IPS-15b (cell line): ENCODE data around the gene STK39.
A peak's percentile ranks its signal among the peaks of the same experiment; 100 is the strongest.

Source experiments
- H3K27me3 ChIP-seq: one replicate; pipeline ENCODE4 v1.6.1; 2013; ENCODE audit warnings: low read length; ENCODE audit not compliant: control insufficient read depth, insufficient read depth
- H3K36me3 ChIP-seq: one replicate; pipeline ENCODE4 v1.6.1; 2013; ENCODE audit warnings: low read length; ENCODE audit not compliant: control insufficient read depth, insufficient read depth
- H3K4me1 ChIP-seq: one replicate; pipeline ENCODE4 v1.6.1; 2013; ENCODE audit warnings: mild to moderate bottlenecking, low read length; ENCODE audit not compliant: control insufficient read depth, insufficient read depth
- H3K4me3 ChIP-seq: one replicate; pipeline ENCODE4 v1.5.1; 2013; ENCODE audit warnings: low read depth, low read length
- H3K9ac ChIP-seq: one replicate; pipeline ENCODE4 v1.6.1; 2013; ENCODE audit warnings: low read depth, mild to moderate bottlenecking, low read length
- H3K9me3 ChIP-seq: one replicate; pipeline ENCODE4 v1.6.1; 2013; ENCODE audit warnings: mild to moderate bottlenecking, low read length; ENCODE audit not compliant: control insufficient read depth, insufficient read depth

The STK39 gene

DNA sequence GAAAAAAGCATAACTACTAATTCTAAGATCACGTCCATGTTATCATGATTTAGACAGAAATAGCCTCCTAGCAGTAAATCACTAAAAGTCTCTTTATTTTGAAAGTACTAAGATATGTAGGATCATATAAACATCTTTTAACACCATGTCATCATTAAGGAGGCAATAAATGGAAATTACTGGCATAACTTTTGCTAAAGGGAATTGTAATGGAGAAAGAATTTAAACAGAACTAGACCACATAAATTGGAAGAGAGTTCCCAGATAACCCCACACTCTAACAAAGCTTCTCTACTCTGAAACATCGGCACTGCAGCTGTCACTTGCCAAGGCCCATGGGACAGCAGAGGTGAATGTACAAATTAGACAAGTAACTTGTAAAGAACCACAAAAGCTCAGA lies 29.5 kb downstream of the STK39 start:
- Histone ChIP-seq H3K9ac (no peak overlapping the region), H3K27me3 (no peaks in the 10 kb centered on the region), H3K36me3 (no peaks in the 10 kb centered on the region), H3K4me1 (peaks cover 2% of the 10 kb centered on the region), H3K4me3 (no peak overlapping the region), H3K9me3 (no peaks in the 10 kb centered on the region)

DNA sequence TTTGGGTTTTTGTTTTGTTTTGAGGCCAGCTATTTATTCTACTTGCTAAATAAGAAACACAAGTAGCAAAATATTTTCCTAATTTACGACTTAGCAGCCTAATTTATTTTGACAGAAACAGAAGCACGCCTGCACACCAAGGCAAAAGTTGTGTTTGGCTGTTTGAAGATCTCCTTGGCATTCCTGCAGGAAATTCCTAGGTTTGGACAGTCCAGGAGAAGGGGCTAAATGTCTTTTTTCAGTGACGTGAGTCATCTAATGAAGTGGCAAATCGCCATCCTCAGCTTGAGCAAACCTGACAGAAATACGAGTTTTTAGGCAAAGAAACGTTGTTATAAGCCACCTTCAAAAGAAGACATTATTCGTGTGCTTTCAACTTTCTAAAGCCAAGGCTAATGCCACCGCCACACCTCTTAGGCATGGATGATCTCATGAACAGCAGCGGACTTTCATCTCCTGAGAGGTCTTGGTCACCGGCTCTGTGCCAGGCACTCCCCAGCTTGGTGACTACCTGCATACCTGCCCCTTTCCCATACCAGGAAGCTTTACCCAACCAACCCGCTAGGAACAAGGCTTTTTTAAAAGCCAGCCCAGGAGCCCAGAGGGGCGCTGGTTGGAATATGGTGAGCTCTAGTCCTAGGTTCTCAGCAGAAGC lies 30.9 kb downstream of the STK39 start:
- no peak overlapping the region for H3K4me3 ChIP-seq
- no peaks in the 10 kb centered on the region for H3K27me3 ChIP-seq
- H3K9me3 ChIP-seq = no peaks in the 10 kb centered on the region
- peaks cover 5% of the 10 kb centered on the region for H3K4me1 ChIP-seq
- no peaks in the 10 kb centered on the region for H3K36me3 ChIP-seq
- H3K9ac ChIP-seq = no peak overlapping the region

DNA sequence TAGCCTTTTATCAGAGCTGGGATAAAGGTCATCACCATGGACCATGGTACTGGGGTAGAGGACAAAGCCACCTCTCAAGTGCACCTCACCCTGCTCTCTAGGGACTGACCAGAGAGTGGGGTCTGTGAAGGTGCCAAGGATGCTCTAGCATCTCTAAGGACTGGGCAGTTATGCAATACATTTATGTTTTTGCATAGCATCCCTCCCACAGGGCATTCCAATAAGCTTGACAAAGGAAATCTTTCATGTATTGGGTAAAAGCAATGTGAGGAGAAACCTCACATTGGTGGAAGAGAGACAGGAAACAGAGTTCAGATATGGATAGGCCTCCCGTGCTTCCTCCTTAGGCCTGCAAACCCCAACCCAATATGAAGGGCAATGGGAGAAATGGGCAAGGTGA lies 31.6 kb downstream of the STK39 start:
- Histone ChIP-seq H3K9ac (no peak overlapping the region), H3K36me3 (no peaks in the 10 kb centered on the region), H3K9me3 (no peaks in the 10 kb centered on the region), H3K4me3 (no peak overlapping the region), H3K4me1 (peaks cover 3% of the 10 kb centered on the region), H3K27me3 (no peaks in the 10 kb centered on the region)

GRCh38 chr2:168212866-168213265 lies 34.5 kb downstream of the STK39 start:
- Histone ChIP-seq H3K4me3 (no peak overlapping the region), H3K9ac (no peak overlapping the region), H3K36me3 (no peaks in the 10 kb centered on the region), H3K9me3 (no peaks in the 10 kb centered on the region), H3K4me1 (peaks cover 3% of the 10 kb centered on the region), H3K27me3 (no peaks in the 10 kb centered on the region)

- no peaks in the 10 kb centered on the region for H3K27me3 ChIP-seq
- H3K9ac ChIP-seq = no peak overlapping the region
- H3K4me3 ChIP-seq = no peak overlapping the region
- H3K9me3 ChIP-seq = no peaks in the 10 kb centered on the region
- peaks cover 3% of the 10 kb centered on the region for H3K4me1 ChIP-seq
- no peaks in the 10 kb centered on the region for H3K36me3 ChIP-seq
Observed at GRCh38 chr2:168212167-168212566, 35.2 kb downstream of the STK39 start.

- Histone ChIP-seq H3K9me3 (no peaks in the 10 kb centered on the region), H3K4me3 (no peak overlapping the region), H3K27me3 (no peaks in the 10 kb centered on the region), H3K36me3 (no peaks in the 10 kb centered on the region), H3K9ac (no peak overlapping the region), H3K4me1 (peaks cover 3% of the 10 kb centered on the region)
Observed at GRCh38 chr2:168211664-168212163, 35.7 kb downstream of the STK39 start.

DNA sequence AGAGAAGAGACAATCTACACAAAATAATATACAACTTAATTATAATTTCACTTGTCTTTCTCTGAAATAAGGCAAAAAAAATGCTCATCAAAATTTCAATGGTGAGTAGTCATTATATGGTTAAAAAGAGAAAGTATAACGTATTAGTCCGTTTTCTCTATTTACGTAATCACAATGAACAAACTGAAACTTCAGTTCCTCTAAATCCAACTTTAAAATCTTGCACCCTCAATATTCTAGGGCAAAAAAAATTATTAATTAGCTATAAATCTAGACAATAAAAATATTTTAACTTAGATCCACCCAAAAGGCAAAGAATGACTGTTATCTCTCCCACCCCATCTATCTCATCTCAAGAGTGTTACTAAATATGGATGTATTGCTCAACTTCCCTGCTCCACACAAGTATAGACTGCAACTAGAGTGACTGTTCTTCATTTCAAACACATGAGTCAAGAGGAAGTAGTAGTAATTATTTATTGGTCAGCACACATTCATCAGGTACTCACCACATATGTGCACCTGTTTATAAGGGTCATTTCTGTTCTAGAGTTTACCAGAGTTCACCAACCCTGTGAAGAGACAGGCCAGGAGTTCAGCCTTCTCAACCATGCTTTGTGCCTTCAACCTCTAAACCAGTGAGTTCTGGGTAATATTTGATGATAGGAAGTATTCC lies 36.4 kb downstream of the STK39 start:
- H3K4me1 ChIP-seq = peaks cover 3% of the 10 kb centered on the region
- H3K36me3 ChIP-seq = no peaks in the 10 kb centered on the region
- H3K4me3 ChIP-seq = no peak overlapping the region
- no peak overlapping the region for H3K9ac ChIP-seq
- H3K9me3 ChIP-seq = no peaks in the 10 kb centered on the region
- H3K27me3 ChIP-seq = no peaks in the 10 kb centered on the region

GRCh38 chr2:168210216-168210894 lies 37.0 kb downstream of the STK39 start:
- Histone ChIP-seq H3K36me3 (no peaks in the 10 kb centered on the region), H3K4me1 (peaks cover 3% of the 10 kb centered on the region), H3K27me3 (no peaks in the 10 kb centered on the region), H3K9me3 (no peaks in the 10 kb centered on the region), H3K4me3 (no peak overlapping the region), H3K9ac (no peak overlapping the region)

- H3K9ac ChIP-seq = no peak overlapping the region
- H3K4me1 ChIP-seq = peaks cover 9% of the 10 kb centered on the region
- no peaks in the 10 kb centered on the region for H3K9me3 ChIP-seq
- no peaks in the 10 kb centered on the region for H3K36me3 ChIP-seq
- H3K27me3 ChIP-seq = no peaks in the 10 kb centered on the region
- no peak overlapping the region for H3K4me3 ChIP-seq
Observed at GRCh38 chr2:168208652-168209051, 38.7 kb downstream of the STK39 start.

- no peak overlapping the region for H3K4me3 ChIP-seq
- no peak overlapping the region for H3K9ac ChIP-seq
Observed at GRCh38 chr2:168207851-168208250, 39.5 kb downstream of the STK39 start.

DNA sequence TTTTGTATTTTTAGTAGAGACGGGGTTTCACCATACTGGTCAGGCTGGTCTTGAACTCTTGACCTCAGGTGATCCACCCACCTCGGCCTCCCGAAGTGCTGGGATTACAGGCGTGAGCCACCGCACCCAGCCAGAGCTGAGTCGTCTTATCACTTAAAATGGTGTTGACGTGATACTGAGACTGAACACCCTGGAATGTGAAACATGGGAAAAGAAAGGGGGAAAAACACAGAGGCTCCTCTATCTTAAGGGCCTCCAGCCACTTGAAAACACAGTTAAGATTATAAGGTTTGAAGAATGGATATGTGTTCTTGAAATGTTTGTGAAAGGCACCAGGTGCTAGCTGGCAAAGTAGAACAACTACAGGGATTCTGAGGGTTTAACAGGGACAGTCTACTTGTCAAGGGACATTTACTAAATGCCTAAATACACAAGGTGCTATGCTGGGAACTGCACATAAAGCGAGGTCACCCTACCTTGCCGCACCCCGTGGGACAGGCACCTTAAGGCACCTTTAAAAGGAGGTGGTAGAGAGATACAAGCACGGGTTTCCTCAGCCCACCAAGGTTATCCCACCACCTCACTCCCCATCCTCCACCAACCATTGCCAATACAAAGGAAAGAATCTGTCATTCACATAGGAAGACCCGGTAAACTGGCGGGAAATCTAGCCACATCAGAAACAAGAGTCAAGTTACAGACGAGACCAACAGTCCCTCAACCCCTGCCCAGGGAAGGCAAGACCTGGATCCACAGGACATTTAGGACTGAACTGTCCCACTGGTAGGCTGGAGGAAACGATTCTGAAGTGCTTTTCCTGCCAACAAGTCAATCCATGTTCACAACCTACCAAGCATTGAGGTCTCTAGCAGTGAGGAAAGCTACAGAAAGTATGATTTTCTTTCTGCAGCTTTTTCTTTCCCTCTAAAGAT lies 43.4 kb downstream of the STK39 start:
- H3K27me3 ChIP-seq = no peaks in the 10 kb centered on the region
- no peaks in the 10 kb centered on the region for H3K36me3 ChIP-seq
- H3K4me3 ChIP-seq = peak overlapping the region; percentile 6
- H3K9me3 ChIP-seq = no peaks in the 10 kb centered on the region
- H3K9ac ChIP-seq = no peak overlapping the region
- peaks cover 6% of the 10 kb centered on the region for H3K4me1 ChIP-seq

More at GRCh38 chr2:168207851-168208250, 39.5 kb downstream of the STK39 start:
- H3K27me3 ChIP-seq = no peaks in the 10 kb centered on the region
- H3K9me3 ChIP-seq = no peaks in the 10 kb centered on the region
- H3K4me1 ChIP-seq = peaks cover 9% of the 10 kb centered on the region
- no peaks in the 10 kb centered on the region for H3K36me3 ChIP-seq
